ENCODE measurements around the gene HIBCH.
A peak's percentile ranks its signal among the peaks of the same experiment; 100 is the strongest.
"Not testable (repeated sequence)": the region's sequence is repeated elsewhere in the genome, so short reads cannot be mapped to it uniquely, and the experiment has no call there.

HIBCH gene

GRCh38 chr2:190319555-190320498 lies at the start of gene HIBCH:
Gene HIBCH, minus strand, starts transcription at chr2:190319826. Its CDS starts 76 bp downstream, at chr2:190319750.
- DNase-seq: peak; percentile 86 to 99 (median 98)

- DNase-seq: no peak
Observed at GRCh38 chr2:190367091-190367490, 47.5 kb upstream of the HIBCH start.

- DNase-seq: no peak
Observed at GRCh38 chr2:190366248-190366753, 46.7 kb upstream of the HIBCH start.

- no peak for DNase-seq
Observed at GRCh38 chr2:190365499-190366204, 46.0 kb upstream of the HIBCH start.

- no peak for DNase-seq
Observed at GRCh38 chr2:190362894-190363293, 43.3 kb upstream of the HIBCH start.

- DNase-seq: no peak
Observed at GRCh38 chr2:190361572-190361971, 41.9 kb upstream of the HIBCH start.

- DNase-seq: no peak
Observed at GRCh38 chr2:190360965-190361364, 41.3 kb upstream of the HIBCH start.

GRCh38 chr2:190360561-190360960 lies 40.9 kb upstream of the HIBCH start:
- DNase-seq: no peak

- not testable (repeated sequence) for DNase-seq
Observed at GRCh38 chr2:190358655-190359448, 39.2 kb upstream of the HIBCH start.

GRCh38 chr2:190357600-190357999 lies 38.0 kb upstream of the HIBCH start:
- DNase-seq: no peak

- DNase-seq: peak in 1 of 56 donors; percentile 21
Observed at GRCh38 chr2:190355968-190356644, 36.5 kb upstream of the HIBCH start.

GRCh38 chr2:190354003-190354690 lies 34.5 kb upstream of the HIBCH start:
- DNase-seq: no peak

GRCh38 chr2:190353537-190353899 lies 33.9 kb upstream of the HIBCH start:
- no peak for DNase-seq

- DNase-seq: peak in 22 of 56 donors; percentile 12 to 73 (median 40)
Observed at GRCh38 chr2:190352668-190353536, 33.3 kb upstream of the HIBCH start.

- no peak for DNase-seq
Observed at GRCh38 chr2:190351955-190352354, 32.3 kb upstream of the HIBCH start.

- DNase-seq: no peak
Observed at GRCh38 chr2:190350371-190350770, 30.7 kb upstream of the HIBCH start.

- DNase-seq: peak in 30 of 56 donors; percentile 19 to 76 (median 64)
Observed at GRCh38 chr2:190344276-190344827, 24.7 kb upstream of the HIBCH start.

GRCh38 chr2:190343536-190344275 lies 24.1 kb upstream of the HIBCH start, which contains the start of gene INPP1:
Gene INPP1, plus strand, starts transcription at chr2:190343589. Its CDS starts 16,514 bp downstream, at chr2:190360103.
- DNase-seq: peak in 43 of 56 donors; percentile 25 to 81 (median 62)
